NCI-H1930 (cell line): ENCODE data around the gene EPS15.
"Not testable (repeated sequence)": the region's sequence is repeated elsewhere in the genome, so short reads cannot be mapped to it uniquely, and the experiment has no call there.

Experiments used
- DNase-seq, 2 experiments: peaks; one replicate each; lab custom pipeline; 2025; lab: John Stamatoyannopoulos, UW

Gene EPS15

GRCh38 chr1:51423073-51423821 lies 95.8 kb downstream of the EPS15 start:
- no peak for DNase-seq

GRCh38 chr1:51422367-51423072 lies 96.5 kb downstream of the EPS15 start:
- no peak for DNase-seq

GRCh38 chr1:51421964-51422363 lies 97.1 kb downstream of the EPS15 start:
- peak; percentile 8 to 57 for DNase-seq

GRCh38 chr1:51420867-51421627 lies 98.0 kb downstream of the EPS15 start:
- no peak for DNase-seq

- no peak for DNase-seq
Measured at GRCh38 chr1:51418384-51418959, 100.6 kb downstream of the EPS15 start.

- DNase-seq, result no peak
Measured at GRCh38 chr1:51417496-51418383, 101.3 kb downstream of the EPS15 start.

GRCh38 chr1:51416910-51417309 lies 102.2 kb downstream of the EPS15 start:
- no peak for DNase-seq

- no peak for DNase-seq
Measured at GRCh38 chr1:51415963-51416362, 103.1 kb downstream of the EPS15 start.

- DNase-seq, result no peak
Measured at GRCh38 chr1:51414811-51415210, 104.3 kb downstream of the EPS15 start.

- DNase-seq, result not testable (repeated sequence)
Measured at GRCh38 chr1:51411820-51412219, 107.2 kb downstream of the EPS15 start.

GRCh38 chr1:51410568-51411460 lies 108.3 kb downstream of the EPS15 start:
- DNase-seq, result no peak

GRCh38 chr1:51409755-51410541 lies 109.1 kb downstream of the EPS15 start:
- DNase-seq, result not testable (repeated sequence)

GRCh38 chr1:51392241-51392640 lies 126.8 kb downstream of the EPS15 start:
- DNase-seq, result no peak

- not testable (repeated sequence) for DNase-seq
Measured at GRCh38 chr1:51390641-51391040, 128.4 kb downstream of the EPS15 start.

GRCh38 chr1:51387288-51387687 lies 131.8 kb downstream of the EPS15 start:
- not testable (repeated sequence) for DNase-seq

GRCh38 chr1:51386259-51386658 lies 132.8 kb downstream of the EPS15 start:
- DNase-seq, result not testable (repeated sequence)

- DNase-seq, result no peak
Measured at GRCh38 chr1:51385776-51386175, 133.3 kb downstream of the EPS15 start.

- DNase-seq, result no peak
Measured at GRCh38 chr1:51381964-51382363, 137.1 kb downstream of the EPS15 start.

GRCh38 chr1:51380936-51381335 lies 138.1 kb downstream of the EPS15 start:
- DNase-seq, result no peak
